HEK293 (cell line): ENCODE measurements around the gene MCM3AP.

Experiments used
- ATF2 ChIP-seq: fragments of 450-650 bp; formaldehyde crosslinking; IDR thresholded peaks from 2 replicates; pipeline ENCODE4 v1.5.1; 2016; ENCODE audit warnings: missing biosample characterization, missing genetic modification characterization, low read depth
- HOXC10 ChIP-seq: sonication (generic); formaldehyde crosslinking; IDR thresholded peaks from 2 replicates; pipeline ENCODE4 v1.8.1; 2023; ENCODE audit warnings: mild to moderate bottlenecking, missing genetic modification reagents
- SP2 ChIP-seq: fragments of 450-650 bp; formaldehyde crosslinking; IDR thresholded peaks from 2 replicates; pipeline ENCODE4 v1.5.1; 2016; ENCODE audit warnings: missing biosample characterization, missing genetic modification characterization
- ZBTB11 ChIP-seq: fragments of 450-650 bp; formaldehyde crosslinking; conservative IDR thresholded peaks from 2 replicates; pipeline ENCODE4 v1.5.1; 2016; ENCODE audit warnings: low read depth, missing biosample characterization, missing genetic modification characterization
- ZBTB21 ChIP-seq: fragments of 450-650 bp; formaldehyde crosslinking; IDR thresholded peaks from 2 replicates; pipeline ENCODE4 v1.5.1; 2017; ENCODE audit warnings: missing biosample characterization, missing genetic modification characterization
- ZBTB26 ChIP-seq: fragments of 450-650 bp; formaldehyde crosslinking; optimal IDR thresholded peaks from 2 replicates; pipeline ENCODE3; 2016; ENCODE audit warnings: missing biosample characterization, mild to moderate bottlenecking, missing genetic modification characterization
- ZBTB44 ChIP-seq: fragments of 450-650 bp; IDR thresholded peaks from 2 replicates; pipeline ENCODE4 v1.5.1; 2018; ENCODE audit warnings: missing biosample characterization, mild to moderate bottlenecking, missing genetic modification characterization
- ZBTB7A ChIP-seq: fragments of 450-650 bp; formaldehyde crosslinking; IDR thresholded peaks from 2 replicates; pipeline ENCODE4 v1.5.1; 2016; ENCODE audit warnings: low read depth, missing biosample characterization, missing genetic modification characterization
- ZNF10 ChIP-seq: fragments of 450-650 bp; formaldehyde crosslinking; IDR thresholded peaks from 2 replicates; pipeline ENCODE4 v1.5.1; 2017; ENCODE audit warnings: missing biosample characterization, missing genetic modification characterization
- ZNF248 ChIP-seq: fragments of 450-650 bp; formaldehyde crosslinking; IDR thresholded peaks from 2 replicates; pipeline ENCODE4 v1.5.1; 2017; ENCODE audit warnings: missing biosample characterization, missing genetic modification characterization
- ZNF280D ChIP-seq: fragments of 450-650 bp; formaldehyde crosslinking; IDR thresholded peaks from 2 replicates; pipeline ENCODE4 v1.5.1; 2016; ENCODE audit warnings: missing biosample characterization, missing genetic modification characterization
- ZNF311 ChIP-seq: fragments of 450-650 bp; formaldehyde crosslinking; IDR thresholded peaks from 2 replicates; pipeline ENCODE4 v1.5.1; 2017; ENCODE audit warnings: missing biosample characterization, missing genetic modification characterization, borderline replicate concordance
- ZNF394 ChIP-seq: fragments of 450-650 bp; formaldehyde crosslinking; IDR thresholded peaks from 2 replicates; pipeline ENCODE4 v1.5.1; 2016; ENCODE audit warnings: missing biosample characterization, missing genetic modification characterization, mild to moderate bottlenecking, moderate library complexity, borderline replicate concordance
- ZNF426 ChIP-seq: fragments of 450-650 bp; formaldehyde crosslinking; IDR thresholded peaks from 2 replicates; pipeline ENCODE4 v1.5.1; 2017; ENCODE audit warnings: missing biosample characterization, missing genetic modification characterization, mild to moderate bottlenecking, inconsistent platforms, moderate library complexity
- ZNF510 ChIP-seq: fragments of 450-650 bp; formaldehyde crosslinking; IDR thresholded peaks from 2 replicates; pipeline ENCODE4 v1.5.1; 2018; ENCODE audit warnings: mild to moderate bottlenecking, missing genetic modification characterization, missing biosample characterization; ENCODE audit not compliant: insufficient replicate concordance
- ZNF530 ChIP-seq: fragments of 450-650 bp; formaldehyde crosslinking; IDR thresholded peaks from 2 replicates; pipeline ENCODE4 v1.5.1; 2016; ENCODE audit warnings: low read depth, missing biosample characterization, missing genetic modification characterization
- ZNF549 ChIP-seq: fragments of 450-650 bp; IDR thresholded peaks from 2 replicates; pipeline ENCODE4 v1.5.1; 2018; ENCODE audit warnings: missing biosample characterization, missing genetic modification characterization, mild to moderate bottlenecking, inconsistent platforms, moderate library complexity
- ZNF626 ChIP-seq: fragments of 450-650 bp; sonication (Bioruptor Pico); formaldehyde crosslinking; IDR thresholded peaks from 2 replicates; pipeline ENCODE4 v1.5.1; 2018; ENCODE audit warnings: missing biosample characterization, missing genetic modification characterization, inconsistent platforms
- ZNF645 ChIP-seq: fragments of 450-650 bp; formaldehyde crosslinking; IDR thresholded peaks from 2 replicates; pipeline ENCODE4; 2016; ENCODE audit warnings: missing biosample characterization, missing genetic modification characterization
- ZNF654 ChIP-seq: fragments of 450-650 bp; formaldehyde crosslinking; IDR thresholded peaks from 2 replicates; pipeline ENCODE4 v1.5.1; 2016; ENCODE audit warnings: low read depth, missing biosample characterization, missing genetic modification characterization
- ZNF658 ChIP-seq: fragments of 450-650 bp; formaldehyde crosslinking; IDR thresholded peaks from 2 replicates; pipeline ENCODE4; 2016; ENCODE audit warnings: missing biosample characterization, missing genetic modification characterization
- ZNF692 ChIP-seq: fragments of 450-650 bp; formaldehyde crosslinking; IDR thresholded peaks from 2 replicates; pipeline ENCODE4 v1.5.1; 2016; ENCODE audit warnings: missing biosample characterization, missing genetic modification characterization
- ZNF707 ChIP-seq: fragments of 450-650 bp; formaldehyde crosslinking; IDR thresholded peaks from 2 replicates; pipeline ENCODE4 v1.5.1; 2016; ENCODE audit warnings: missing biosample characterization, missing genetic modification characterization
- ZNF76 ChIP-seq: fragments of 450-650 bp; formaldehyde crosslinking; IDR thresholded peaks from 2 replicates; pipeline ENCODE4; 2016; ENCODE audit warnings: low read depth, missing biosample characterization, missing genetic modification characterization, borderline replicate concordance

The MCM3AP gene

GRCh38 chr21:46323710-46324389 is 38.4 kb upstream of the MCM3AP start, which contains the start of the genes C21orf58 and PCNT (continued):
- TF ChIP-seq ZBTB21 (tag by site-specific recombination) (peak; percentile 65; the same call in 1 of the 2 replicates), ZNF658 (tag by site-specific recombination) (no peak), SP2 (tag by site-specific recombination) (peak; percentile 98), ZNF707 (tag by site-specific recombination) (no peak), ZNF654 (tag by site-specific recombination) (no peak), ATF2 (no peak), ZNF76 (tag by site-specific recombination) (peak; percentile 60; the same call in 1 of the 2 replicates), ZBTB11 (tag by site-specific recombination) (0 out of 2 replicates have a peak, but pooled peaks have one; percentile 1), ZNF248 (tag by site-specific recombination) (no peak), ZNF645 (peak; percentile 50; the same call in 1 of the 2 replicates), ZNF394 (peak; percentile 61), ZNF280D (tag by site-specific recombination) (no peak), ZNF311 (tag by site-specific recombination) (no peak), ZNF692 (tag by site-specific recombination) (peak; percentile 13; the same call in 1 of the 2 replicates), ZNF626 (tag by site-specific recombination) (no peak), ZNF530 (no peak), ZNF10 (tag by site-specific recombination) (peak; percentile 33; the same call in 1 of the 2 replicates), ZNF426 (tag by site-specific recombination) (no peak; the same call in 1 of the 2 replicates), ZBTB7A (tag by site-specific recombination) (peak; percentile 89), ZBTB26 (tag by site-specific recombination) (peak; percentile 100), ZNF549 (tag by site-specific recombination) (no peak), ZBTB44 (tag by site-specific recombination) (peak; percentile 69; the same call in 1 of the 2 replicates), ZNF510 (tag by site-specific recombination) (no peak), HOXC10 (CRISPR knock-in tag) (0 out of 2 replicates have a peak, but pooled peaks have one; percentile 90)
